ENCODE measurements around the gene HPSE2. TPM values are rescaled to one million over a fixed set of nuclear protein-coding genes. Genes with fewer than 3 reads are reported as not detected.

HPSE2 gene
- total RNA-seq, 2 experiments from 2014 or later, result not detected

DNA sequence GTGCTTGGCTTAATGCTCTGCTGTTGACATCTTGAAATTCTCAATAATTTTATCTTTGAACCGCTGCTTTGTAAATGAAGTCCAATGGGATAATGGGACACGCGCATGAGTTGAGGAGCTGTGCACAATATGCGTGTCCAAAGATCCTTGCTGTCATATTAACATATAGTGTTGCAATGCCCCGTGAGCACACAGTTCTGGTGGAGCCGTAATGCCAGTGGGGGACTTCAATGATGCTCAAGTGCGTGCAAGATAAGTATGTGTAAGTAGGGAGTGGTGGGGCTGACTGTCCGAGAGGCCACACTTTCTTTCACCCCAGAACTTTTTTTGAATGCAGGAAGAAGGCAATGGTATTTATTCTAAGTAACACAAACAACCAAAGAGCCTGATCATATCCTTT, 711.5 kb downstream of the HPSE2 start:
- no peak for ATAC-seq (ENCODE audit: poor library complexity)
- Mint-ChIP-seq H3K27me3 (peaks cover 15% of the 10 kb centered on the region), H3K36me3 (ENCODE audit: low read depth) (no peaks in the 10 kb centered on the region), H3K27ac (no peak overlapping the region), H3K4me1 (ENCODE audit: low read depth) (no peaks in the 10 kb centered on the region), H3K9me3 (no peaks in the 10 kb centered on the region), H3K4me3 (no peak overlapping the region)
- ChIA-PET CTCF (interaction anchor here (1.3 kb wide), 1 partner anchor 9 kb away, joined by 5 read pairs; no protein-coding TSS in a partner anchor), POLR2A (no interaction called here)
- Histone ChIP-seq H3K4me1 (ENCODE audit: insufficient read depth, low read length) (no peaks in the 10 kb centered on the region), H3K36me3 (ENCODE audit: insufficient read depth, low read length) (no peaks in the 10 kb centered on the region), H3K4me3 (ENCODE audit: low read length) (no peak overlapping the region), H3K27me3 (ENCODE audit: control insufficient read depth in 1 of 2, insufficient read depth in 2 of 2, low read length in 2 of 2) (peaks cover 0 to 4% of the 10 kb centered on the region in 2 experiments), H3K27ac (ENCODE audit: low read depth in 1 of 2, low read length in 2 of 2) (no peak overlapping the region), H3K9me3 (ENCODE audit: control insufficient read depth in 1 of 2, insufficient read depth in 1 of 2, low read length in 2 of 2) (no peaks in the 10 kb centered on the region)
- intact Hi-C loops (cut with DNase I, micrococcal nuclease), result no loop called here
- TF ChIP-seq, protein P1, sequence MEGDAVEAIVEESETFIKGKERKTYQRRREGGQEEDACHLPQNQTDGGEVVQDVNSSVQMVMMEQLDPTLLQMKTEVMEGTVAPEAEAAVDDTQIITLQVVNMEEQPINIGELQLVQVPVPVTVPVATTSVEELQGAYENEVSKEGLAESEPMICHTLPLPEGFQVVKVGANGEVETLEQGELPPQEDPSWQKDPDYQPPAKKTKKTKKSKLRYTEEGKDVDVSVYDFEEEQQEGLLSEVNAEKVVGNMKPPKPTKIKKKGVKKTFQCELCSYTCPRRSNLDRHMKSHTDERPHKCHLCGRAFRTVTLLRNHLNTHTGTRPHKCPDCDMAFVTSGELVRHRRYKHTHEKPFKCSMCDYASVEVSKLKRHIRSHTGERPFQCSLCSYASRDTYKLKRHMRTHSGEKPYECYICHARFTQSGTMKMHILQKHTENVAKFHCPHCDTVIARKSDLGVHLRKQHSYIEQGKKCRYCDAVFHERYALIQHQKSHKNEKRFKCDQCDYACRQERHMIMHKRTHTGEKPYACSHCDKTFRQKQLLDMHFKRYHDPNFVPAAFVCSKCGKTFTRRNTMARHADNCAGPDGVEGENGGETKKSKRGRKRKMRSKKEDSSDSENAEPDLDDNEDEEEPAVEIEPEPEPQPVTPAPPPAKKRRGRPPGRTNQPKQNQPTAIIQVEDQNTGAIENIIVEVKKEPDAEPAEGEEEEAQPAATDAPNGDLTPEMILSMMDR (IDR thresholded peaks at IDR 0.05), result no peak
- no peak for DNase-seq

GRCh38 chr10:98519841-98520240, 715.8 kb downstream of the HPSE2 start:
- POLR2A ChIA-PET, result no interaction called here
- H3K4me3 ChIP-seq (ENCODE audit: low read length), result no peak overlapping the region
- Mint-ChIP-seq H3K27ac (no peak overlapping the region), H3K27me3 (peaks cover 42% of the 10 kb centered on the region), H3K36me3 (ENCODE audit: low read depth) (no peaks in the 10 kb centered on the region), H3K4me1 (ENCODE audit: low read depth) (no peaks in the 10 kb centered on the region), H3K4me3 (no peak overlapping the region), H3K9me3 (no peaks in the 10 kb centered on the region)
- peaks cover 0 to 19% of the 10 kb centered on the region in 2 experiments for H3K27me3 ChIP-seq (ENCODE audit: control insufficient read depth in 1 of 2, insufficient read depth in 2 of 2, low read length in 2 of 2)
- DNase-seq, result no peak
- H3K27ac ChIP-seq (ENCODE audit: low read depth in 1 of 2, low read length in 2 of 2), result no peak overlapping the region
- no peaks in the 10 kb centered on the region for H3K4me1 ChIP-seq (ENCODE audit: insufficient read depth, low read length)
- no peaks in the 10 kb centered on the region for H3K36me3 ChIP-seq (ENCODE audit: insufficient read depth, low read length)
- CTCF ChIA-PET, result no interaction called here
- intact Hi-C loops (cut with DNase I, micrococcal nuclease), result no loop called here
- TF ChIP-seq, protein P1 (IDR thresholded peaks at IDR 0.05), result no peak
- no peak for ATAC-seq (ENCODE audit: poor library complexity)
- no peaks in the 10 kb centered on the region for H3K9me3 ChIP-seq (ENCODE audit: control insufficient read depth in 1 of 2, insufficient read depth in 1 of 2, low read length in 2 of 2)

DNA sequence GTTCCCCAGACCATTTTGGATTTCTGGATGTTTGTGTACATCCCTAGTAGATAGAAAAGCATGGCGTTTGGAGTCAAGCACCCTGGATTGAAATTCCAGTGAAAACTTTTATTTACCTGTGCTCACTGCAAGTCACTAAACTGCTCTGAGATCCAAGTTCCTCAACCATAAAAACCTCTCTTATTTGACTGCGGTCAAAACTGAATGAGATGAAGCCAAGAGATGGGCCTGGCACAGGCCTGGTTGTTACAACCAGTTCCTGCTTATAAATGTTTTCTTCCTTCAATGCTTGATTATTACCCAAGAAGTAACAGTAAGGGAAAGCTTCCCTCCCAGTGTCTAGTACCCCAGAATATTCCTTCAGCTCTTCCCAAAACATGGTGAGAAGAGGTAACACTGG, 718.0 kb downstream of the HPSE2 start:
- intact Hi-C loops (cut with DNase I, micrococcal nuclease), result no loop called here
- Mint-ChIP-seq H3K9me3 (no peaks in the 10 kb centered on the region), H3K27me3 (peaks cover 51% of the 10 kb centered on the region), H3K4me1 (ENCODE audit: low read depth) (no peaks in the 10 kb centered on the region), H3K36me3 (ENCODE audit: low read depth) (no peaks in the 10 kb centered on the region), H3K27ac (no peak overlapping the region), H3K4me3 (no peak overlapping the region)
- H3K36me3 ChIP-seq (ENCODE audit: insufficient read depth, low read length), result no peaks in the 10 kb centered on the region
- DNase-seq, result no peak
- ChIA-PET POLR2A (no interaction called here), CTCF (no interaction called here)
- H3K27ac ChIP-seq (ENCODE audit: low read depth in 1 of 2, low read length in 2 of 2), result no peak overlapping the region
- H3K9me3 ChIP-seq (ENCODE audit: control insufficient read depth in 1 of 2, insufficient read depth in 1 of 2, low read length in 2 of 2), result no peaks in the 10 kb centered on the region
- TF ChIP-seq, protein P1 (IDR thresholded peaks at IDR 0.05), result no peak
- no peak for ATAC-seq (ENCODE audit: poor library complexity)
- no peak overlapping the region for H3K4me3 ChIP-seq (ENCODE audit: low read length)
- no peaks in the 10 kb centered on the region for H3K4me1 ChIP-seq (ENCODE audit: insufficient read depth, low read length)
- H3K27me3 ChIP-seq (ENCODE audit: control insufficient read depth in 1 of 2, insufficient read depth in 2 of 2, low read length in 2 of 2), result peaks cover 0 to 19% of the 10 kb centered on the region in 2 experiments

Measured in CD4-positive, alpha-beta T cell (primary cell).